Medulla oblongata (tissue), 1 donor: ENCODE measurements around the gene MOB1B.
"Not testable (repeated sequence)": the region's sequence is repeated elsewhere in the genome, so short reads cannot be mapped to it uniquely, and the experiment has no call there.

ENCODE experiments used
- DNase-seq: peaks from one replicate; pipeline ENCODE4 v3.0.0-alpha.2; 2015; ENCODE audit errors: extremely low spot score

The MOB1B gene

GRCh38 chr4:70901984-70902576, at the start of gene MOB1B:
TSS of gene MOB1B (plus strand) at chr4:70902369. CDS start at chr4:70902537, 168 bp downstream.
- peak; percentile 91 for DNase-seq

GRCh38 chr4:70855464-70855863, 46.7 kb upstream of the MOB1B start:
- no peak for DNase-seq

DNA sequence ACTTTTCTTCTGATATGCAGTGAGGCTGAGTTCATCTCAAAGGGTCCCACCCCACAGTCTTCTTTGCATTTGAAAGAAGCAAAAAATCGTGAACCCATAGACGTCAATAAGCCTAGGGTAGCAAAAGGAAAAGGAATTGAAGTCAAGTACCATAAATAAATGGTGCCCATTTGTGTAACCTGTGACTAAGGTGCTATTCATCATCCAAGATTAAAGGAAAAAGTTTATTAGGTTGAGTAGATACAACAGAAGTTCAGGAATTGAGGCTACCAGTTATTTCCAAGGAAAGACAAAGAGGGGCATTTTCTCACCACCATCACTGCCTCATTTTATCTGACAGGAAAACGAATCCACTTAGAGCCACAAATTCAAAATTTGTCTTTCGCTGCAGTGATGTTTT, 43.7 kb upstream of the MOB1B start:
- no peak for DNase-seq

DNA sequence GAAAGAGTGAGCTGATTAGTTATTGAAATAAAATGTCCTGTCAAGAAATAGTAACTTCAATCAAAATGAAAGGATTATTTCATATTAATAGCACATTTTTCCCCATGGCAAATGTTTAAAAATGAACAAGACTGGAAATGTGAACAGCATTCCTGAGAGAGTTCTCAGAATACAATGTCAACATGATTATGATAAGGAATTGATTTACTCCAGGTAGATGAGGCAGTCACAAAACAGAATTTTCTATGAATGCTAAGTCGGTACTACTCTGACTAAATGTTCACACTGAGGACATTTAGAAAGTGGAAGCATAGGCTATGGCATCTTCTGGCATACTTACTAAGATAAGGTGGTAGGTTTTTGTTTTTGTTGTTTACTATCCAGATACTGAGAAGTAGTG, 43.1 kb upstream of the MOB1B start:
- no peak for DNase-seq

- DNase-seq = no peak
Observed at GRCh38 chr4:70863099-70863790, 38.9 kb upstream of the MOB1B start.

DNA sequence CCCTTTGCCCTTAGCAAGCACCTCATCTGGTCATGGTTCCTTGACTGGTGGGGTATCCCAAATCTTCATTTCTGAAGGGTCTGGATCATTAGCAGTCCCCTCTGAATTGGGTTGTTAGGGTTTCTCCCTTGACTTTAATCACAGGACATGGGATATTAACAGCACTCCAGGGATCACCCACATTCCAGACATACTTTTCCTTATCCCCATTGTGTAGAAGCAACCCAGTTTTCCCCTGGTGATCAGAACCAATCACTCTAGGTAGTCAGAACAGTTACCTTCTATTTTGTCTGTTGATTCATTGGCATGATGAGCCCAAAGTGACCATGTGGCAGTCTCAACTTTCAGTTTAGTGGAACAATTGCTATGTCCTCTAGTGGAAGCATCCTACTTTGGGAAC, 33.4 kb upstream of the MOB1B start:
- no peak for DNase-seq

DNA sequence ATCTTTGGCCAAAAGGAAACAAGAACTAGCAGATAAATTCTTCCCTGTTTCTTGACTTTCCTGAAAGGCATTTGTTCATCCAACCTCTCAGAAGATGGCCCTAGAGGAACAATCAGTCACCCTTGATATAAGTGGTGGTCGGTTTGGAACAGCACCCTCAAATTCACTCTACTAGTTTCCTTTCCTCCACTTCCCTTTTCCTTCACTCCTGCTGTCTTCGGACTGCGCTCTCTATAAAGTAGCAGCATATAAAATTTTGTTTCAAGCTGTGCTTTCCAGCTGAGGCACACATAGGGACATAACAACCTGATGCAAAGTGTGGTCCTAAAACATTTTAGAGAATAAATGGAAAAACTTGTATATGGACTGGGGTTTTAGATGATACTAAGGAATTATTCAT, 29.0 kb upstream of the MOB1B start:
- DNase-seq = no peak

DNA sequence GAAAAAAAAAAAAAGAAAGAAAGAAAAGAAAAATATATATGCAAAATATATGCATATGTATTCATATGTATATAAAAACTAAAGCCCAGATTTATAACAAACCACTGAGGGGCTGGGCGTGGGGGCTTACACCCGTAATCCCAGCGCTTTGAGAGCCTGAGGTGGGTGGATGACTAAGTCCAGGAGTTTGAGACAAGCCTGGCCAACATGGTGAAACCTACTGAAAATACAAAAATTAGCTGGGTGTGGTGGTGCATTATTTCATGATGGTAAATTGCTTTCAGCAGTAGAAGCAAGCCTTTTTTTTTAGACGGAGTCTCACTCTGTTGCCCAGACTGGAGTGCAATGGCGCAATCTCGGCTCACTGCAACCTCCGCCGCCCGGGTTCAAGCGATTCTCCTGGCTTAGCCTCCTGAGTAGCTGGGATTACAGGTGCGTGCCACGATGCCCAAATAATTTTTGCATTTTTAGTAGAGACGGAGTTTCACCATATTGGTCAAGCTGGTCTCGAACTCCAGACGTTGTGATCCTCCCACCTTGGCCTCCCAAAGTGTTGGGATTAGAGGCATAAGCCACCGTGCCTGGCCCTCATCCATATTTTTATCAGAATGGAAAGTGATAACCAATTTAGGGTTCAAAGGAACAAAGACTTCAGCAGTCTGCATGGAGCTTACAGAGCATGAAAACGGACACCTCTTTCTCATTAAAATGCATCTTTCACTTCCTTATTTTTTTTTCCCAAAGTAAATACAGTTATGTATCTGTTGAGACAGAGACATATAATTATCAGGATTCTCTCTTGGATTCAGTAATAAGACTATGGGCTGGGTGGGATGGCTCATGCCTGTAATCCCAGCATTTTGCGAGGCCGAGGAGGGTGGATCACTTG, 27.7 kb upstream of the MOB1B start:
- DNase-seq = no peak

- no peak for DNase-seq
Observed at GRCh38 chr4:70877556-70877955, 24.6 kb upstream of the MOB1B start.

GRCh38 chr4:70880739-70881138, 21.4 kb upstream of the MOB1B start:
- no peak for DNase-seq

GRCh38 chr4:70885174-70885573, 17.0 kb upstream of the MOB1B start:
- no peak for DNase-seq

GRCh38 chr4:70892086-70892769, 9.9 kb upstream of the MOB1B start:
- peak; percentile 60 for DNase-seq

DNA sequence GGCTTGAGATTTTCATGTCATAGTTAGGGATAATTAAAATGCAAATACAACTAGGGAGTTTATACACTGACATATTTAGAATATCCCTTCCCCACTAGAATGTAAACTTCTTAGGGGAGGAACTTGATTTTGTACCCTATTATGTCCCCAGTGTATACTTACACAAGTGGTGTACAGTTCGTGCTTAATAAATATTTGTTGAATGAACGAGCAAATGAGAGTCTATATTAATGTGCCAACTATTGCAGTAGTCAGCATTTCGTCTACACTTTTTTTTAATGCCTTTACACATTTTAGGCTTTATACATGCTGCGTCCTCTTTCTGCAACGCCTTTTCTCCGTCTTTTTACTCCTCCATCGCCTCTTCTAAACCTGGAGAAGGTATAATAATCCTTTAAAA, 8.4 kb upstream of the MOB1B start:
- no peak for DNase-seq

DNA sequence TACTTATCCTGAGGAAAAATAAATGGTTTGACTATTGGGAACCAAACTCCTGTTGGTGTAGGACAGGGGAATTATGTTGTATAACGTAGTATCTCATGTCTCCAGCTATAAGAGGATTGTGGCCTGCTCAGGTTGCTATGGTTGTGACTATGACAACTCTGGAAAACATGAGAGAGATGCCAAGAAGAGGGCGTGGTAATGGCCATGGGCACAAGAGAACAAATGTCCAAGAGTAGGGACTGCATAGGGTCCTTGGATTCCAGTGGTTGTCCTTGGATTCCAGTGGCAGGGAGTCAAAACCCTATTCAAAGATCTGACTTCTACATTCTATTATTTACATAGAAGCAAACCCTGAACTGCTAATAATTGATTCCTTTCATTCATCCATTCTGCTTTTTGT, 6.8 kb upstream of the MOB1B start:
- DNase-seq = peak; percentile 53

DNA sequence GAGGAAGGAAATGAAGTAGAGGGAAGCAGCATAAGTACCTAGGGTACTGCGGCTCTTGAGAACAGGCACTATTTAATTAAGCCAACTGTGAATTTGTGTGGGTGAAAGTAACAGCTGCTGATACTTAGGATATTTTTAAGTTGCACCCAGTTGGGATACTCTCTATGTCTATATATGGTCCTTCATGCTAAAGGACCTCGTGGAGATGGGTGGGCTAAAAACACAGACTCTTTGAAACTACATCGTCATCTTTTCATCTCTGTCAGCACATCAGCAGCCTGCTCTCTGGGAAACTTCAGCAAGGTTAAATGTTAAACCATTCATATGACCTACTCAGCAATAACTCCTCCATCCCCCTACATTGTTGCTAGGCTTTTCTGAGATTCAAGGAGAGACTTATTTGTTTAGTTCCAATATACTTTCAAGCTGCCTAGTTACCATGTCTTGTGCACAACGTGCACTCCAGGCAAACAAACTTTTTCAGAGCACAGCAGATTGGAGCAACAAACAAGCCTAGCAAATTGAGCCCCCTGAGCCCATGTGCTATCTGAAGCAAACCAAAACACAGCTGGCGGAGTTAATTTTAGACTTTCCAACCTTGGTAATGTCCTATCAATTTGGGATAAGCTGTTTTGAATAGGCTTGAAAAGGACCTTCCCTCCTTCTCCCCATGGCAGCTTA, 6.2 kb upstream of the MOB1B start:
- DNase-seq = peak; percentile 19

- not testable (repeated sequence) for DNase-seq
Observed at GRCh38 chr4:70898581-70898980, 3.6 kb upstream of the MOB1B start.

DNA sequence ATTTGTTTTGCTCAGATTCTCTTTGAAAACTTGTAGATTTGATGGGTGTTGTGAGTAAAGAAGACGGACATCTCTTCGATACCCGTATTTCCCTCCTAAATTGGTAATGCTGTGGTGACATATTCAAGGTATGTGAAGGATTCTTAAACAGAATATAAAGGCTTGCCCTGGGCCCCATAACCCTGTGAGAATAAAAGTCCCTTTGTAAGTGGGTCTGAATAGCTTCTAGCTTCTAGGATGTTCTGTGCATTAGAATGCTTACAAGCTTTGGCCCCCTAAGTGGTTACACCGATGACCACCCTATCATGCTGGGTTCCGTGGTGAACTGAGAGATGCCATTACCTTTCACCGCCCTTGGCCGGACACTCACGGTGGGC, 574 bp upstream of the MOB1B start:
- DNase-seq = peak; percentile 51

GRCh38 chr4:70902577-70903290, 565 bp downstream of the MOB1B start:
- DNase-seq = peak; percentile 41

DNA sequence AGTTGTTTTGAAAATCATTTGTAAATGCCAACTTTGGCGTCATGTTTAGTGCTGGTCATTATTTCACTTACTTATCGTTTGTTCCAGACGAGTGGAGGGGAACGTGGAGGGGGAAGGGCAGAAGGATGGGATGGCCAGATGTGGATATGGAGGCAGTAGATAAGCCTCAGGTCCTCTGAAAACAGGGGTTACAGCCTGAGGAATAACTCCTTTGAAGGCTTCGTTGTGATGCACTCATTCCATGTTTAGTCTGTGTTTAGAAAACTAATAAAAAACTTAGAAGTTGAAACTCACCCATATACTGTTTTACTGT, 1.1 kb downstream of the MOB1B start:
- no peak for DNase-seq

DNA sequence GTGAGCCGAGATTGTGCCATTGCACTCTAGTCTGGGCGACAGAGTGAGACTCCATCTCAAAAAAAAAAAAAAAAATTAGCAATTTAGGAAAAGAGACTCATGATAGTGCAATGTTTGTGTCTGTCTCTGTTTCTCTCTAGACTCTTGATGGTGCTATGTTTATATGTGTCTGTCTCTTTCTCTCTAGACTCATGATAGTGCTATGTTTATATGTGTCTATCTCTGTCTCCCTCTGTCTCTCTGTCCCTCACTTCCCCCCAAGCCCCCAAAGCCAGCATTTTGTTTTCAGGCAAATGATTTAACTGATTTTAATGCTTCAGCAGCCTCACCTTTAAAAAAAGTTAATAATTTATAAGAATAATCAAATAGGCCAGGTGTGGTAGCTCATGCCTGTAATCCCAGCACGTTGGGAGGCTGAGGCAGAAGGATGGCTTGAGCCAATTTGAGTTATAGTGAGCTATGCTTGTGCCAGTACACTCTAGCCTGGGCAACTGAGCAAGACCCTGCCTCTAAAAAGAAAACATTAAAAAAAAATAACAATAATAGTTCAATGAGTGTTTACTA, 6.9 kb downstream of the MOB1B start:
- no peak for DNase-seq

DNA sequence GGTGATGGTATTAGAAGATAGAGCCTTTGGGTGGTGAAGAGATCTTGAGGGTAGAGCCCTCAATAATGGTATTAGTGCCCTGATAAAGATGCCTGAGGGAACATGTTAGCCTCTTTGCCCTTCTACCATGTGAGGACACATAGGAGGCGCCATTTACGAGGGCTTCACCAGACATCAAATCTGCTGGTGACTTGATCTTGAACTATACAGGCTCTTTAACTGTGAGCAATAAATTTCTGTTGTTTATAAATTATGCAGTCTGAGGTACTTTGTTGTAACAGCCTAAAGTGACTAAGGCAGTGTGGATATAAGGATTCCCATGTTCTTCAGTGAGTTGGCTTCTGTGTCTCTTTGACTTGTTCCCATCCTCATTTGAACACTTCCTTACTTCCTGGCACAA, 11.8 kb downstream of the MOB1B start:
- no peak for DNase-seq
